AML-193 (cell line): ENCODE measurements around the gene FCHSD1.

Experiments used
- DNase-seq, 2 experiments: peaks; one replicate each; lab custom pipeline; 2025; lab: John Stamatoyannopoulos, UW

FCHSD1 gene

GRCh38 chr5:141641634-141642267 lies 9.5 kb downstream of the FCHSD1 start:
- no peak for DNase-seq

- DNase-seq, result no peak
These were observed 10.5 kb downstream of the FCHSD1 start for GRCh38 chr5:141640698-141641097.

GRCh38 chr5:141640051-141640415 lies 11.2 kb downstream of the FCHSD1 start:
- no peak for DNase-seq

GRCh38 chr5:141639357-141640050 lies 11.7 kb downstream of the FCHSD1 start:
- no peak for DNase-seq

GRCh38 chr5:141638771-141639170 lies 12.4 kb downstream of the FCHSD1 start:
- no peak for DNase-seq

GRCh38 chr5:141637767-141638419 lies 13.3 kb downstream of the FCHSD1 start:
- DNase-seq, result peak; percentile 26 to 36

GRCh38 chr5:141637123-141637766 lies 14.0 kb downstream of the FCHSD1 start:
- DNase-seq, result no peak

- peak; percentile 60 to 71 for DNase-seq
These were observed 14.7 kb downstream of the FCHSD1 start, which contains the start of the genes HDAC3 and RELL2 for GRCh38 chr5:141636413-141637122. Gene HDAC3 (minus strand): TSS chr5:141636849. CDS start chr5:141636790, 59 bp downstream. Gene RELL2 (plus strand): TSS chr5:141636997. CDS start chr5:141638226, 1,229 bp downstream.

GRCh38 chr5:141636106-141636412 lies 15.2 kb downstream of the FCHSD1 start:
- no peak for DNase-seq

- DNase-seq, result no peak
These were observed 15.6 kb downstream of the FCHSD1 start for GRCh38 chr5:141635646-141636045.

- no peak for DNase-seq
These were observed 16.5 kb downstream of the FCHSD1 start for GRCh38 chr5:141634720-141635119.

GRCh38 chr5:141633871-141634561 lies 17.2 kb downstream of the FCHSD1 start:
- DNase-seq, result peak in 1 of 2 experiments; percentile 33

- no peak for DNase-seq
These were observed 18.6 kb downstream of the FCHSD1 start for GRCh38 chr5:141632650-141633049.

- DNase-seq, result no peak
These were observed 20.6 kb downstream of the FCHSD1 start for GRCh38 chr5:141630570-141631140.

GRCh38 chr5:141628175-141628788 lies 22.9 kb downstream of the FCHSD1 start:
- DNase-seq, result no peak

GRCh38 chr5:141623611-141624010 lies 27.6 kb downstream of the FCHSD1 start:
- no peak for DNase-seq

- no peak for DNase-seq
These were observed 28.0 kb downstream of the FCHSD1 start for GRCh38 chr5:141623186-141623585.

GRCh38 chr5:141618804-141619554 lies 32.2 kb downstream of the FCHSD1 start, which contains the start of gene DIAPH1:
Gene DIAPH1 (minus strand): TSS chr5:141619000. CDS start chr5:141618914, 86 bp downstream.
- DNase-seq, result peak; percentile 92 to 94

- peak in 1 of 2 experiments; percentile 57 for DNase-seq
These were observed 33.0 kb downstream of the FCHSD1 start for GRCh38 chr5:141618030-141618803.
